GM23338 (cell line): ENCODE results near the gene ADAT1. TPM values are rescaled to one million over a fixed set of nuclear protein-coding genes. Genes with fewer than 3 reads are reported as not detected.
"Not testable (repeated sequence)": the region's sequence is repeated elsewhere in the genome, so short reads cannot be mapped to it uniquely, and the experiment has no call there.

Source experiments
- ATAC-seq: fragments of 200-7000 bp; cut with Tn5 transposase; 3 replicates; pipeline ENCODE4 v1.9.1; 2020
- DNase-seq: peaks from one replicate; pipeline ENCODE4 v3.0.0-alpha.2; 2015; ENCODE audit warnings: low spot score
- H2AFZ ChIP-seq: fragments of 200-600 bp; sonication (generic); 2 replicates; pipeline ENCODE4 v1.8.0; 2016; ENCODE audit warnings: antibody characterized with exemption, mild to moderate bottlenecking, moderate library complexity
- H3F3A ChIP-seq: fragments of 200-600 bp; sonication (generic); replicated peaks from 2 replicates; pipeline ENCODE4 v1.8.0; 2017; ENCODE audit warnings: antibody characterized with exemption, mixed run types, low read depth
- H3K27ac ChIP-seq: fragments of 200-600 bp; sonication (generic); 2 replicates; pipeline ENCODE4 v1.6.1; 2016; ENCODE audit warnings: low read depth
- H3K27me3 ChIP-seq: fragments of 200-600 bp; sonication (generic); 2 replicates; pipeline ENCODE4 v1.8.0; 2016; ENCODE audit warnings: mild to moderate bottlenecking, mixed run types, moderate library complexity; ENCODE audit not compliant: insufficient read depth
- H3K36me3 ChIP-seq: fragments of 200-600 bp; sonication (generic); 2 replicates; pipeline ENCODE4 v1.8.0; 2016; ENCODE audit warnings: mild to moderate bottlenecking; ENCODE audit not compliant: insufficient read depth
- H3K4me1 ChIP-seq: fragments of 200-600 bp; sonication (generic); 2 replicates; pipeline ENCODE4 v1.8.0; 2016; ENCODE audit warnings: mild to moderate bottlenecking, moderate library complexity; ENCODE audit not compliant: insufficient read depth
- H3K4me2 ChIP-seq: fragments of 200-600 bp; sonication (generic); 2 replicates; pipeline ENCODE4 v1.7.1; 2017; ENCODE audit warnings: mixed run types
- H3K4me3 ChIP-seq: fragments of 200-600 bp; sonication (generic); 2 replicates; pipeline ENCODE4 v1.6.1; 2016; ENCODE audit warnings: mixed run types
- H3K79me2 ChIP-seq: fragments of 200-600 bp; sonication (generic); replicated peaks from 2 replicates; pipeline ENCODE4 v1.8.0; 2017; ENCODE audit warnings: mild to moderate bottlenecking; ENCODE audit not compliant: insufficient read depth
- H3K9me2 ChIP-seq: fragments of 200-600 bp; sonication (generic); 2 replicates; pipeline ENCODE4 v1.8.0; 2017; ENCODE audit not compliant: insufficient read depth
- H4K20me1 ChIP-seq: fragments of 200-600 bp; sonication (generic); replicated peaks from 2 replicates; pipeline ENCODE4 v1.8.0; 2017; ENCODE audit warnings: mild to moderate bottlenecking; ENCODE audit not compliant: insufficient read depth
- H3K27ac Mint-ChIP-seq: 2 replicates; pipeline ENCODE4 v1.8.0; 2020; ENCODE audit warnings: inconsistent platforms, mild to moderate bottlenecking, moderate library complexity, mixed read lengths
- H3K27me3 Mint-ChIP-seq: 3 replicates; pipeline ENCODE4 v1.8.0; 2022; ENCODE audit warnings: low read depth, mild to moderate bottlenecking, moderate library complexity, mixed read lengths, inconsistent platforms; ENCODE audit not compliant: insufficient read depth, poor library complexity
- H3K36me3 Mint-ChIP-seq: 3 replicates; pipeline ENCODE4 v1.8.0; 2021; ENCODE audit warnings: low read depth, mild to moderate bottlenecking, inconsistent platforms, moderate library complexity, mixed read lengths
- H3K4me1 Mint-ChIP-seq: 3 replicates; pipeline ENCODE4 v1.8.0; 2020; ENCODE audit warnings: mild to moderate bottlenecking, inconsistent platforms, mixed read lengths
- H3K4me3 Mint-ChIP-seq: 3 replicates; pipeline ENCODE4 v1.8.0; 2021; ENCODE audit warnings: moderate library complexity, mild to moderate bottlenecking, inconsistent platforms, mixed read lengths
- H3K9me3 Mint-ChIP-seq: 3 replicates; pipeline ENCODE4 v1.8.0; 2020; ENCODE audit warnings: moderate library complexity, mild to moderate bottlenecking, inconsistent platforms, mixed read lengths
- EZH2 ChIP-seq: fragments of 200-600 bp; sonication (generic); IDR thresholded peaks from one replicate; pipeline ENCODE4 v1.8.0; 2017; ENCODE audit warnings: antibody characterized with exemption, mild to moderate bottlenecking, low read depth; ENCODE audit not compliant: unreplicated experiment
- JUNB ChIP-seq: IDR thresholded peaks from one replicate; pipeline ENCODE4 v1.6.1; 2016; ENCODE audit warnings: antibody characterized with exemption; ENCODE audit not compliant: unreplicated experiment
- polyA plus RNA-seq: library from polyadenylated mRNA; unstranded; fragments of >200 nt; fragmentation: Nextera tagmentation; extraction: Ambion mirVana; gene quantifications from 2 replicates; pipeline ENCODE4 v1.2.1, GENCODE V29; 2016
- total RNA-seq: library from RNA; depleted of rRNA; stranded (reverse); fragments of >200 nt; shearing (Covaris generic); gene quantifications from 2 replicates; pipeline ENCODE4 v1.2.3, GENCODE V29; 2014
- TF ChIP-seq, protein P1 (sequence below): fragments of 250-450 bp; sonication (Bioruptor Pico); IDR thresholded peaks from 2 replicates; pipeline ENCODE4 v1.5.0; 2020; ENCODE audit warnings: mild to moderate bottlenecking, moderate library complexity
- TF ChIP-seq, protein P2 (sequence below): IDR thresholded peaks from one replicate; pipeline ENCODE4 v1.6.1; 2018; ENCODE audit warnings: antibody characterized with exemption; ENCODE audit not compliant: unreplicated experiment

ADAT1 gene
- total and polyA plus RNA-seq, 2 experiments from 2014 or later: 17.4 to 53.6 TPM

DNA sequence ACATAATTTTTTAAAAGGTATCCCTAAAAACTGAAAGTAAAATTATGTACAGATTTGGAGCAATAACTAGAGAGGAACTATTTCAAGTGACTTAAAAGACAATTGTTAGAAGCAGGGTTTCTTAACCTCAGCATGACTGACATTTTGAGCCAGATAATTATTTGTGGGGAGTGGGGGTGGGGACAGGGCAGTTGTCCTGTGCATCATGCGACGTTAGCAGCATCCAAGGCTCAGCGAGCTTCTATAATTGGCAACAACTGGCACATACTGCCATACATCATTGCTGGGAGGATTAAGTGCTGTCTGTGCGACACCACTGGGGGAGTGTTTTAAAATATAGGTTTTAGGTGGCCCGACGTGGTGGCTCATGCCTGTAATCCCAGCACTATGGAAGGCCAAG is 29.8 kb downstream of the ADAT1 start (continued):
- TF ChIP-seq, protein P1, sequence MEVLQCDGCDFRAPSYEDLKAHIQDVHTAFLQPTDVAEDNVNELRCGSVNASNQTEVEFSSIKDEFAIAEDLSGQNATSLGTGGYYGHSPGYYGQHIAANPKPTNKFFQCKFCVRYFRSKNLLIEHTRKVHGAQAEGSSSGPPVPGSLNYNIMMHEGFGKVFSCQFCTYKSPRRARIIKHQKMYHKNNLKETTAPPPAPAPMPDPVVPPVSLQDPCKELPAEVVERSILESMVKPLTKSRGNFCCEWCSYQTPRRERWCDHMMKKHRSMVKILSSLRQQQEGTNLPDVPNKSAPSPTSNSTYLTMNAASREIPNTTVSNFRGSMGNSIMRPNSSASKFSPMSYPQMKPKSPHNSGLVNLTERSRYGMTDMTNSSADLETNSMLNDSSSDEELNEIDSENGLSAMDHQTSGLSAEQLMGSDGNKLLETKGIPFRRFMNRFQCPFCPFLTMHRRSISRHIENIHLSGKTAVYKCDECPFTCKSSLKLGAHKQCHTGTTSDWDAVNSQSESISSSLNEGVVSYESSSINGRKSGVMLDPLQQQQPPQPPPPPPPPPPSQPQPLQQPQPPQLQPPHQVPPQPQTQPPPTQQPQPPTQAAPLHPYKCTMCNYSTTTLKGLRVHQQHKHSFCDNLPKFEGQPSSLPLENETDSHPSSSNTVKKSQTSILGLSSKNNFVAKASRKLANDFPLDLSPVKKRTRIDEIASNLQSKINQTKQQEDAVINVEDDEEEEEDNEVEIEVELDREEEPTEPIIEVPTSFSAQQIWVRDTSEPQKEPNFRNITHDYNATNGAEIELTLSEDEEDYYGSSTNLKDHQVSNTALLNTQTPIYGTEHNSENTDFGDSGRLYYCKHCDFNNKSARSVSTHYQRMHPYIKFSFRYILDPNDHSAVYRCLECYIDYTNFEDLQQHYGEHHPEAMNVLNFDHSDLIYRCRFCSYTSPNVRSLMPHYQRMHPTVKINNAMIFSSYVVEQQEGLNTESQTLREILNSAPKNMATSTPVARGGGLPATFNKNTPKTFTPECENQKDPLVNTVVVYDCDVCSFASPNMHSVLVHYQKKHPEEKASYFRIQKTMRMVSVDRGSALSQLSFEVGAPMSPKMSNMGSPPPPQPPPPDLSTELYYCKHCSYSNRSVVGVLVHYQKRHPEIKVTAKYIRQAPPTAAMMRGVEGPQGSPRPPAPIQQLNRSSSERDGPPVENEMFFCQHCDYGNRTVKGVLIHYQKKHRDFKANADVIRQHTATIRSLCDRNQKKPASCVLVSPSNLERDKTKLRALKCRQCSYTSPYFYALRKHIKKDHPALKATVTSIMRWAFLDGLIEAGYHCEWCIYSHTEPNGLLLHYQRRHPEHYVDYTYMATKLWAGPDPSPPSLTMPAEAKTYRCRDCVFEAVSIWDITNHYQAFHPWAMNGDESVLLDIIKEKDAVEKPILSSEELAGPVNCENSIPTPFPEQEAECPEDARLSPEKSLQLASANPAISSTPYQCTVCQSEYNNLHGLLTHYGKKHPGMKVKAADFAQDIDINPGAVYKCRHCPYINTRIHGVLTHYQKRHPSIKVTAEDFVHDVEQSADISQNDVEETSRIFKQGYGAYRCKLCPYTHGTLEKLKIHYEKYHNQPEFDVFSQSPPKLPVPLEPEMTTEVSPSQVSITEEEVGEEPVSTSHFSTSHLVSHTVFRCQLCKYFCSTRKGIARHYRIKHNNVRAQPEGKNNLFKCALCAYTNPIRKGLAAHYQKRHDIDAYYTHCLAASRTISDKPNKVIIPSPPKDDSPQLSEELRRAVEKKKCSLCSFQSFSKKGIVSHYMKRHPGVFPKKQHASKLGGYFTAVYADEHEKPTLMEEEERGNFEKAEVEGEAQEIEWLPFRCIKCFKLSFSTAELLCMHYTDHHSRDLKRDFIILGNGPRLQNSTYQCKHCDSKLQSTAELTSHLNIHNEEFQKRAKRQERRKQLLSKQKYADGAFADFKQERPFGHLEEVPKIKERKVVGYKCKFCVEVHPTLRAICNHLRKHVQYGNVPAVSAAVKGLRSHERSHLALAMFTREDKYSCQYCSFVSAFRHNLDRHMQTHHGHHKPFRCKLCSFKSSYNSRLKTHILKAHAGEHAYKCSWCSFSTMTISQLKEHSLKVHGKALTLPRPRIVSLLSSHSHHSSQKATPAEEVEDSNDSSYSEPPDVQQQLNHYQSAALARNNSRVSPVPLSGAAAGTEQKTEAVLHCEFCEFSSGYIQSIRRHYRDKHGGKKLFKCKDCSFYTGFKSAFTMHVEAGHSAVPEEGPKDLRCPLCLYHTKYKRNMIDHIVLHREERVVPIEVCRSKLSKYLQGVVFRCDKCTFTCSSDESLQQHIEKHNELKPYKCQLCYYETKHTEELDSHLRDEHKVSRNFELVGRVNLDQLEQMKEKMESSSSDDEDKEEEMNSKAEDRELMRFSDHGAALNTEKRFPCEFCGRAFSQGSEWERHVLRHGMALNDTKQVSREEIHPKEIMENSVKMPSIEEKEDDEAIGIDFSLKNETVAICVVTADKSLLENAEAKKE: no peak
- TF ChIP-seq JUNB (no peak), EZH2 (no peak)
- TF ChIP-seq, protein P2, sequence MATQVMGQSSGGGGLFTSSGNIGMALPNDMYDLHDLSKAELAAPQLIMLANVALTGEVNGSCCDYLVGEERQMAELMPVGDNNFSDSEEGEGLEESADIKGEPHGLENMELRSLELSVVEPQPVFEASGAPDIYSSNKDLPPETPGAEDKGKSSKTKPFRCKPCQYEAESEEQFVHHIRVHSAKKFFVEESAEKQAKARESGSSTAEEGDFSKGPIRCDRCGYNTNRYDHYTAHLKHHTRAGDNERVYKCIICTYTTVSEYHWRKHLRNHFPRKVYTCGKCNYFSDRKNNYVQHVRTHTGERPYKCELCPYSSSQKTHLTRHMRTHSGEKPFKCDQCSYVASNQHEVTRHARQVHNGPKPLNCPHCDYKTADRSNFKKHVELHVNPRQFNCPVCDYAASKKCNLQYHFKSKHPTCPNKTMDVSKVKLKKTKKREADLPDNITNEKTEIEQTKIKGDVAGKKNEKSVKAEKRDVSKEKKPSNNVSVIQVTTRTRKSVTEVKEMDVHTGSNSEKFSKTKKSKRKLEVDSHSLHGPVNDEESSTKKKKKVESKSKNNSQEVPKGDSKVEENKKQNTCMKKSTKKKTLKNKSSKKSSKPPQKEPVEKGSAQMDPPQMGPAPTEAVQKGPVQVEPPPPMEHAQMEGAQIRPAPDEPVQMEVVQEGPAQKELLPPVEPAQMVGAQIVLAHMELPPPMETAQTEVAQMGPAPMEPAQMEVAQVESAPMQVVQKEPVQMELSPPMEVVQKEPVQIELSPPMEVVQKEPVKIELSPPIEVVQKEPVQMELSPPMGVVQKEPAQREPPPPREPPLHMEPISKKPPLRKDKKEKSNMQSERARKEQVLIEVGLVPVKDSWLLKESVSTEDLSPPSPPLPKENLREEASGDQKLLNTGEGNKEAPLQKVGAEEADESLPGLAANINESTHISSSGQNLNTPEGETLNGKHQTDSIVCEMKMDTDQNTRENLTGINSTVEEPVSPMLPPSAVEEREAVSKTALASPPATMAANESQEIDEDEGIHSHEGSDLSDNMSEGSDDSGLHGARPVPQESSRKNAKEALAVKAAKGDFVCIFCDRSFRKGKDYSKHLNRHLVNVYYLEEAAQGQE: no peak

- not testable (repeated sequence) for ATAC-seq, DNase-seq, H3K36me3 ChIP-seq, H3K9me2 ChIP-seq, H3K4me3 Mint-ChIP-seq, H3K27me3 Mint-ChIP-seq, H3K79me2 ChIP-seq, H3K27ac ChIP-seq, H3K9me3 Mint-ChIP-seq, H3K27me3 ChIP-seq, H3K36me3 Mint-ChIP-seq, H3K27ac Mint-ChIP-seq, H3K4me3 ChIP-seq, H3F3A ChIP-seq, H4K20me1 ChIP-seq, H2AFZ ChIP-seq, H3K4me2 ChIP-seq
- H3K4me1 Mint-ChIP-seq: peaks cover 52% of the 10 kb centered on the region
- peaks cover 33% of the 10 kb centered on the region for H3K4me1 ChIP-seq
These were observed 31.2 kb downstream of the ADAT1 start for GRCh38 chr16:75591927-75592326.
